GM12801 (cell line): ENCODE data around the gene ZFP92.

Experiments used
- TF ChIP-seq, protein P1 (sequence below): IDR thresholded peaks from one replicate; pipeline ENCODE4 v1.5.1; 2011; ENCODE audit warnings: control low read depth; ENCODE audit not compliant: insufficient read length; ENCODE audit errors: extremely low read depth

The ZFP92 gene

DNA sequence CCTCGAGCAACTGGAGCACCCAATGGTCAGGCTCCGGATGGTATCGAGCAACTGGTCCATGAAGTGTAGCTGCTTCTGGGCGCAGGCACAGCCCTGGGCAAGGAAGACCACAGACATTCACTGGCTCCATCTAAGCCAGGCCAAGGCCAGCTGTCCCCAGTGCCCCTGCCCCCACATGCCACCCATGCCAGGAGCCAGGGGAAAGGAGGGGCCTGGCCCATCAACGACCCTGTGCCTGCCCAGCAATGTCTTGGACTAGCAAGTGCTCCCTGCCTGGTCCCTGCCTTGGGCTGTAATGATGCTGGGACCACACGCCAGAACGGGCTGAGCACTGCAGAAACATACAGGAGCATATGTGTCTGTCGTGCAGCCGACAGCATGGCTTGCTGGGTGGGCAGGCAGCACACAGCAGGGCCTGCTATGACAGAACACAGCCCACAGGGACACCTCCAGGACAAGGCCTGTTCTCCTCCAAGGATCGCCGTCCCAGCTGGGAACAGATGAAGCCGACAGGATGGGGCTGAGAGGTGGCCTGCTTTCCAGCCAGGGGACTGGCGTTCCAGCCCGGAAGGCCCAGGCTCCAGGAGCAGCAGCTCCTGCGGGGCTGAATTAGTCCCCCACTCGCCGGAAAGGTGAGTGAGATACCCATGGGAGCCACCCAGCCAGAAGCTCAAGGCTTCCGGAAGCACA lies 46.0 kb downstream of the ZFP92 start:
- TF ChIP-seq, protein P1, sequence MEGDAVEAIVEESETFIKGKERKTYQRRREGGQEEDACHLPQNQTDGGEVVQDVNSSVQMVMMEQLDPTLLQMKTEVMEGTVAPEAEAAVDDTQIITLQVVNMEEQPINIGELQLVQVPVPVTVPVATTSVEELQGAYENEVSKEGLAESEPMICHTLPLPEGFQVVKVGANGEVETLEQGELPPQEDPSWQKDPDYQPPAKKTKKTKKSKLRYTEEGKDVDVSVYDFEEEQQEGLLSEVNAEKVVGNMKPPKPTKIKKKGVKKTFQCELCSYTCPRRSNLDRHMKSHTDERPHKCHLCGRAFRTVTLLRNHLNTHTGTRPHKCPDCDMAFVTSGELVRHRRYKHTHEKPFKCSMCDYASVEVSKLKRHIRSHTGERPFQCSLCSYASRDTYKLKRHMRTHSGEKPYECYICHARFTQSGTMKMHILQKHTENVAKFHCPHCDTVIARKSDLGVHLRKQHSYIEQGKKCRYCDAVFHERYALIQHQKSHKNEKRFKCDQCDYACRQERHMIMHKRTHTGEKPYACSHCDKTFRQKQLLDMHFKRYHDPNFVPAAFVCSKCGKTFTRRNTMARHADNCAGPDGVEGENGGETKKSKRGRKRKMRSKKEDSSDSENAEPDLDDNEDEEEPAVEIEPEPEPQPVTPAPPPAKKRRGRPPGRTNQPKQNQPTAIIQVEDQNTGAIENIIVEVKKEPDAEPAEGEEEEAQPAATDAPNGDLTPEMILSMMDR = no peak

DNA sequence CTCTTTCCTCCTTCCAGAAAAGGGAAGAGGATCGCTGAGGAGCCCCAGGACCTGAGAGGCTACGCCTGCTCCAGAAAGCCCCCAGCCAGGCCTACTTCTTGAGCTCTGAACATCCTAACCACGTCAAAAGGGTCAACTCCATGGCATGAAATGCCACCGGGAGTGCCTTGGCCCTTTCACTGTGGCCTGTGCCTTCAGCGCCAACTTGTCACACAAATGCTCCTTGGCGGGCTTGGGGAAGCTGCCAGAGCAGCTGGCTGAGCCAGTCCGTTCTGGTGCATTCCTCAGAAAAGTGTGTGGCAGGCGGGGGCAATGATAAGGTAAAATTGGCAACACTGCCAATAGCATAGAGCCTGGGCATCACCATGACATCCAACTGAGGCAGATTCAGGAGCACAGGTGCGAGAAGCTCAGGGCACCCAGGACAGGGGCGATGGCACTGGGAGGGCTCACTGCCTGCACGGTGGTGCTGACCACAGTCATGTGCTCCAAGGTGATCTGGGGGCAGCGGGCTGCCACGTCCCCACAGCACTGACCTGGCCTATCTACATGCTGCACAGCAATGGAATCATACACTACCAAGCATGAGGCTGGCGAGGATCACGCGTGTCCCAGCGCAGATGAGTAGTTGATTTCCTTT lies 46.7 kb downstream of the ZFP92 start:
- TF ChIP-seq, protein P1 = no peak

DNA sequence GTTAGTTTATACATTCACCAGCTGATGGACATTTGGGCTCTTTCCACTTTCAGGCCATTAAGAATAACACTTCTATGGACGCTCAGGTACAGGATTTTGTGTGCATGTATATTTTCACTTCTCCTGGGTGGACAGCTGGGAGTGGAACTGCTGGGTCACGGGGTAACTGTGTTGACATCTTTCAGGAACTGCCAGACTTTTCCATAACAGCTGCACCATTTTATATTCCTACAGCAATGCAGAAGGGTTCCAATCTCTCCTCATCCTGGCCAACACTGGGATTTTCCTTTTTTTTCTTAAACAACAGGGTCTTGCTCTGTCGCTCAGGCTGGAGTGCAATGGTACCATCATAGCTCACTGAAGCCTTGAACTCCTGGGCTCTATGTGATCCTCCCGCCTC lies 47.2 kb downstream of the ZFP92 start:
- TF ChIP-seq, protein P1 = no peak

DNA sequence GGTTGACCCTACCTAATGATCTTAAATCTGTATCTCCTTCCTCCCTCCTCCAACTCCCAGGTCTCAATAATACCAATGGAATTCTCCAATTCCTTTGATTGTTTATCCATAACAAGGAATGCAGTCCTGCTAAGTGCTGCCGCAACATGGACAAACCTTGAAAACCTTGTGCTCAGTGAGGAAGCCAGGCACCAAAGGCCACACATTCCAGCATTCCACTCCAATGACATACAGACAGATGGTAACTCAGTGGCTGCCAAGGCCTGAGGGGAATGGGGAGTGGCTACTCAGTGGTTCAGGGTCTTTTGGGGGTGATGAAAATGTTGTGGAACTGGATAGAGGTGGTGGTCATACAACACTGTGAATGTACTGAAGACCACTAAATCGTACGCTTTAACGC lies 48.7 kb downstream of the ZFP92 start:
- TF ChIP-seq, protein P1 = no peak

DNA sequence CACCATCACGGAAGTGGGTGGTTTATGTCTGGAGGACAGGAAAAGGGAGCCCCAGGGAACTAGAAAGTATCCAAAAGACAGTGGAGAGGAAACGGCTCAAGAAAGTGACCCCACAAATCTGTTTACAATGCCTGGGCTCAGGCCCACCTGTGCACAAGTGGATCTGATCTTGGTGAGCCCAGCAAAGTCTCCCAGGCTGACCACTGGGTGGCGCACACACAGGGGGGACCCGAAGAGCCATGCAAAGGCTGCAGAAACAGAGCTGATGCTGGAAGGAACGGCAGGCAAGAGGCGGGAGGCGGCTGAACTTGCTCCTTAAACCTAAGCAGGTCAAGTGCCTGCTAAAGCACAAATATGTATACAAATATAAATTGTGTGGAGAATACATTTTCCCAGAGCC lies 49.6 kb downstream of the ZFP92 start:
- TF ChIP-seq, protein P1 = no peak
